H1 (cell line): ENCODE results near the gene ADAMTS3. TPM values are rescaled to one million over a fixed set of nuclear protein-coding genes. Genes with fewer than 3 reads are reported as not detected.

ENCODE experiments used
- ATF2 ChIP-seq: IDR thresholded peaks from 2 replicates; pipeline ENCODE4 v1.6.1; 2012; ENCODE audit warnings: low read length, inconsistent platforms
- JUND ChIP-seq: IDR thresholded peaks from 2 replicates; pipeline ENCODE4 v1.6.1; 2011; ENCODE audit warnings: mild to moderate bottlenecking, improper control_type of control experiment, low read length
- RXRA ChIP-seq: IDR thresholded peaks from 2 replicates; pipeline ENCODE4 v1.6.1; 2011; ENCODE audit warnings: low read depth, mild to moderate bottlenecking, low read length, moderate library complexity; ENCODE audit not compliant: insufficient read depth
- SP1 ChIP-seq: IDR thresholded peaks from 2 replicates; pipeline ENCODE4 v1.6.1; 2011; ENCODE audit warnings: low read depth, low read length
- SP2 ChIP-seq: IDR thresholded peaks from 2 replicates; pipeline ENCODE4 v1.6.1; 2012; ENCODE audit warnings: mild to moderate bottlenecking, low read length, inconsistent platforms
- USF2 ChIP-seq: IDR thresholded peaks from 2 replicates; pipeline ENCODE4 v1.6.1; 2011; ENCODE audit warnings: low read length, improper control_type of control experiment
- polyA plus RNA-seq, 7 experiments: library from polyadenylated mRNA; depleted of rRNA in 3 of 7; stranded (reverse) in 5 of 7; unstranded in 2 of 7; fragments of >200 nt in 5 of 7; fragments of 200-250 nt in 2 of 7; gene quantifications; 1 replicate in 5 of 7; 2 replicates in 1 of 7; 4 replicates in 1 of 7; pipeline versions ENCODE4 v1.2.1 to v1.2.3, GENCODE V29; 2011 to 2013; ENCODE audit warnings: missing spikeins in 2 of 7, mixed read lengths in 2 of 7
- total RNA-seq: library from RNA; stranded (reverse); fragmentation: NEBNext Ultra II Directional; extraction: Animal tissue kit (Norgen Biotek cat#: 25700); gene quantifications from 2 replicates; pipeline ENCODE4 v1.2.1, GENCODE V29; 2021

ADAMTS3 gene
- total and polyA plus RNA-seq, 2 of the 8 experiments (the other 6 are each of a cell fraction or from before 2014, with no cell fraction given), result 1.3 to 3.4 TPM

GRCh38 chr4:72340803-72341431, 228.1 kb downstream of the ADAMTS3 start (continued):
- TF ChIP-seq USF2 (no peak), RXRA (no peak), SP1 (no peak), JUND (no peak), SP2 (no peak), ATF2 (no peak)
